Measurements from ENCODE around the gene FNDC1. TPM values are rescaled to one million over a fixed set of nuclear protein-coding genes. Genes with fewer than 3 reads are reported as not detected.

Gene FNDC1
- total and polyA plus RNA-seq, 2 of the 13 experiments (the other 11 are each of a cell fraction or from before 2014, with no cell fraction given) = not detected

DNA sequence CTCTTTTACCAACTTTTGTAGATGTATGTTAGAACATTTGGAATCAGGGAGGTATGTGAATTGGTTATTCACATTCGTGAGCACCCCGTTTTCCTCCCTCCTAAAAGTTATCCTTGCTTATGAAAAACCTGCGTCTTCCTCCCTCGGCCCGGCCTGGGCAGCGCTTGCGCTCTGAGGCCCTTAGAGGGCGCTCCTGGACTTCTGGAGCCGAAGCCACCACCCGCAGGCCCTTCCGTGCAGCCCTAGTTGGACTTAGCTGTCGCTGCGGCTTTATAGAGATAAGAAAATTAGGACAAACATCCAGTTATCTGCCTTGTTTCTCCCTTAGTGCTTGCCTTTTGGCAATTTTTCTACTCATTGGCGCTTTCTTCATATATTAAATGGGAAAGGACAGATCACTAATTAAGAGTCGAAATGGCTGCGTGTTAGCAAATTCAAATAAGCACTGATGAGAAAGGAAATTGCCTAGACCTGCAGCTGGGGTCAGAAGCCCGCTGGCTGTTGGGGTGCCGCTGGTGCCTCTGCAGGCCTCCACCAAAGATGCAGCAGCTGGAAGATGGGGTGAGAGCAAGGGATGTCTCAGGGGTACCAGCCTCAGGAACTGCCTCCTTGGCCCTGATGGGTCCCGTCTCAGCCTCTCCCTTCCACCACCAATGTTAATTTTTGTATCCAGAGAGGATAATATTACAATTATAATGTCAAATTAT is 5.2 kb downstream of the FNDC1 start (continued):
- peak; percentile 37; the same call in 1 of the 2 replicates for TF ChIP-seq FOXP4 (CRISPR knock-in tag; IDR thresholded peaks at IDR 0.05)
- TF ChIP-seq ZNF574 (CRISPR knock-in tag; IDR thresholded peaks at IDR 0.05) = 0 out of 2 replicates have a peak, but pooled peaks have one; percentile 19
- TF ChIP-seq NFKB2 (CRISPR knock-in tag; IDR thresholded peaks at IDR 0.05; ENCODE audit: borderline replicate concordance) = peak; percentile 43; the same call in 1 of the 2 replicates
- TF ChIP-seq, protein P1, sequence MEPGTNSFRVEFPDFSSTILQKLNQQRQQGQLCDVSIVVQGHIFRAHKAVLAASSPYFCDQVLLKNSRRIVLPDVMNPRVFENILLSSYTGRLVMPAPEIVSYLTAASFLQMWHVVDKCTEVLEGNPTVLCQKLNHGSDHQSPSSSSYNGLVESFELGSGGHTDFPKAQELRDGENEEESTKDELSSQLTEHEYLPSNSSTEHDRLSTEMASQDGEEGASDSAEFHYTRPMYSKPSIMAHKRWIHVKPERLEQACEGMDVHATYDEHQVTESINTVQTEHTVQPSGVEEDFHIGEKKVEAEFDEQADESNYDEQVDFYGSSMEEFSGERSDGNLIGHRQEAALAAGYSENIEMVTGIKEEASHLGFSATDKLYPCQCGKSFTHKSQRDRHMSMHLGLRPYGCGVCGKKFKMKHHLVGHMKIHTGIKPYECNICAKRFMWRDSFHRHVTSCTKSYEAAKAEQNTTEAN (CRISPR knock-in tag; conservative IDR thresholded peaks at IDR 0.05) = 0 out of 2 replicates have a peak, but pooled peaks have one; percentile 28
- peak; percentile 38; the same call in 1 of the 2 replicates for TF ChIP-seq TBX2 (CRISPR knock-in tag; IDR thresholded peaks at IDR 0.05; ENCODE audit: borderline replicate concordance)
- TF ChIP-seq MTF2 (CRISPR knock-in tag; IDR thresholded peaks at IDR 0.05; ENCODE audit: borderline replicate concordance) = 0 out of 2 replicates have a peak, but pooled peaks have one; percentile 0
- TF ChIP-seq ZNF33A (CRISPR knock-in tag; IDR thresholded peaks at IDR 0.05; ENCODE audit: borderline replicate concordance) = no peak
- TF ChIP-seq, protein P2, sequence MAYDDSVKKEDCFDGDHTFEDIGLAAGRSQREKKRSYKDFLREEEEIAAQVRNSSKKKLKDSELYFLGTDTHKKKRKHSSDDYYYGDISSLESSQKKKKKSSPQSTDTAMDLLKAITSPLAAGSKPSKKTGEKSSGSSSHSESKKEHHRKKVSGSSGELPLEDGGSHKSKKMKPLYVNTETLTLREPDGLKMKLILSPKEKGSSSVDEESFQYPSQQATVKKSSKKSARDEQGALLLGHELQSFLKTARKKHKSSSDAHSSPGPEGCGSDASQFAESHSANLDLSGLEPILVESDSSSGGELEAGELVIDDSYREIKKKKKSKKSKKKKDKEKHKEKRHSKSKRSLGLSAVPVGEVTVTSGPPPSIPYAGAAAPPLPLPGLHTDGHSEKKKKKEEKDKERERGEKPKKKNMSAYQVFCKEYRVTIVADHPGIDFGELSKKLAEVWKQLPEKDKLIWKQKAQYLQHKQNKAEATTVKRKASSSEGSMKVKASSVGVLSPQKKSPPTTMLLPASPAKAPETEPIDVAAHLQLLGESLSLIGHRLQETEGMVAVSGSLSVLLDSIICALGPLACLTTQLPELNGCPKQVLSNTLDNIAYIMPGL (CRISPR knock-in tag; IDR thresholded peaks at IDR 0.05; ENCODE audit: borderline replicate concordance in 1 of 2, low read depth in 1 of 2) = peak in 1 of 2 experiments; percentile 35; a peak in 1 of 4 replicates
- peak; percentile 80 for TF ChIP-seq XRCC5 (optimal IDR thresholded peaks at IDR 0.05; ENCODE audit: low read length)
- TF ChIP-seq CBX2 (IDR thresholded peaks at IDR 0.05; ENCODE audit: low read depth, low read length) = no peak
- 0 out of 2 replicates have a peak, but pooled peaks have one; percentile 39 for TF ChIP-seq CBX2 (CRISPR knock-in tag; IDR thresholded peaks at IDR 0.05; ENCODE audit: low read depth)
- 0 out of 2 replicates have a peak, but pooled peaks have one; percentile 38 for TF ChIP-seq ZFY (CRISPR knock-in tag; IDR thresholded peaks at IDR 0.05)
